K562 (cell line): Measurements from ENCODE around the gene CRY2. TPM values are rescaled to one million over a fixed set of nuclear protein-coding genes. Genes with fewer than 3 reads are reported as not detected.

Experiments used
- DACH1 ChIP-seq: fragments of 450-650 bp; IDR thresholded peaks from 2 replicates; pipeline ENCODE4 v1.6.1; 2018; ENCODE audit not compliant: partially characterized antibody
- GABPB1 ChIP-seq: sonication (generic); formaldehyde crosslinking; IDR thresholded peaks from 2 replicates; pipeline ENCODE4 v1.8.0; 2022; ENCODE audit warnings: mild to moderate bottlenecking, missing genetic modification reagents
- HIVEP1 ChIP-seq: fragments of 250-450 bp; sonication (Bioruptor Pico); IDR thresholded peaks from 2 replicates; pipeline ENCODE4 v1.4.0; 2020; ENCODE audit warnings: mild to moderate bottlenecking
- L3MBTL2 ChIP-seq: fragments of 450-650 bp; IDR thresholded peaks from 2 replicates; pipeline ENCODE4 v1.6.1; 2016; ENCODE audit warnings: mild to moderate bottlenecking, moderate library complexity
- MAX ChIP-seq: sonication (generic); formaldehyde crosslinking; IDR thresholded peaks from 2 replicates; pipeline ENCODE4 v1.9.0; 2022; ENCODE audit warnings: mild to moderate bottlenecking, missing genetic modification reagents
- MCM3 ChIP-seq: fragments of 450-650 bp; IDR thresholded peaks from 2 replicates; pipeline ENCODE4 v1.6.1; 2016
- MXI1 ChIP-seq: IDR thresholded peaks from 2 replicates; pipeline ENCODE4 v1.6.1; 2011; ENCODE audit warnings: low read depth, mild to moderate bottlenecking, improper control_type of control experiment, low read length
- MYNN ChIP-seq, 2 experiments: sonication (generic); formaldehyde crosslinking in 1 of 2; IDR thresholded peaks; 2 replicates each; pipeline versions ENCODE4 v1.5.0 to v1.6.1; 2016 to 2020; ENCODE audit warnings: antibody characterized with exemption in 1 of 2, missing genetic modification reagents in 1 of 2
- NR4A1 ChIP-seq, 2 experiments: fragments of 250-450 bp in 1 of 2; fragments of 450-650 bp in 1 of 2; sonication (Bioruptor Pico) in 1 of 2; IDR thresholded peaks; 2 replicates each; pipeline versions ENCODE4 v1.4.0 to v1.6.1; 2016 to 2020; ENCODE audit warnings: mild to moderate bottlenecking in 2 of 2, missing compliant biosample characterization in 1 of 2, missing genetic modification characterization in 1 of 2, moderate library complexity in 1 of 2
- PHB2 ChIP-seq: fragments of 450-650 bp; IDR thresholded peaks from 2 replicates; pipeline ENCODE4 v1.6.1; 2017; ENCODE audit warnings: low read depth
- POLR2H ChIP-seq: IDR thresholded peaks from 2 replicates; pipeline ENCODE4 v1.6.1; 2016; ENCODE audit warnings: missing genetic modification characterization, low read depth, mild to moderate bottlenecking, control low read depth, missing compliant biosample characterization, moderate library complexity
- TBP ChIP-seq: optimal IDR thresholded peaks from 2 replicates; pipeline ENCODE3; 2011; ENCODE audit warnings: low read depth, low read length, improper control_type of control experiment
- TCF7L2 ChIP-seq: fragments of 150-350 bp; IDR thresholded peaks from 2 replicates; pipeline ENCODE4 v1.6.1; 2016; ENCODE audit warnings: low read depth, mild to moderate bottlenecking, low read length, moderate library complexity
- VEZF1 ChIP-seq: fragments of 200-800 bp; sonication (Bioruptor generic); IDR thresholded peaks from 2 replicates; pipeline ENCODE4 v1.6.1; 2017; ENCODE audit warnings: missing genetic modification characterization, missing compliant biosample characterization
- ZBTB17 ChIP-seq: fragments of 450-650 bp; formaldehyde crosslinking; IDR thresholded peaks from 2 replicates; pipeline ENCODE4 v1.4.0; 2020; ENCODE audit warnings: mild to moderate bottlenecking
- polyA plus RNA-seq, 8 experiments: library from polyadenylated mRNA; depleted of rRNA in 4 of 8; stranded (reverse) in 5 of 8; unstranded in 3 of 8; fragments of >200 nt; fragmentation: Nextera tagmentation in 2 of 8; fragmentation: Illumina TruSeq in 1 of 8; extraction: Ambion mirVana in 2 of 8; extraction: Trizol in 1 of 8; gene quantifications; 2 replicates each; pipeline versions ENCODE4 v1.2.1 to v1.2.3, GENCODE V29; 2011 to 2014; ENCODE audit warnings: inconsistent platforms in 1 of 8, missing spikeins in 1 of 8
- total RNA-seq, 7 experiments: library from RNA; depleted of rRNA in 6 of 7; stranded (reverse); fragments of >200 nt in 6 of 7; fragmentation: Illumina TruSeq in 2 of 7; extraction: Trizol in 2 of 7; gene quantifications; 2 replicates each; pipeline versions ENCODE4 v1.2.1 to v1.2.3, GENCODE V29; 2011 to 2021; ENCODE audit warnings: low replicate concordance in 1 of 7
- TF ChIP-seq, protein P1 (sequence below): sonication (generic); formaldehyde crosslinking; IDR thresholded peaks from 2 replicates; pipeline ENCODE4 v1.8.0; 2022; ENCODE audit warnings: mild to moderate bottlenecking, missing genetic modification reagents
- TF ChIP-seq, protein P2 (sequence below), 2 experiments: fragments of 450-650 bp in 1 of 2; sonication (generic) in 1 of 2; formaldehyde crosslinking in 1 of 2; IDR thresholded peaks in 1 of 2; conservative IDR thresholded peaks in 1 of 2; 2 replicates each; pipeline versions ENCODE4 v1.6.1 to v1.8.1; 2016 to 2023; ENCODE audit warnings: mild to moderate bottlenecking in 2 of 2, moderate library complexity in 2 of 2, inconsistent platforms in 1 of 2, missing genetic modification reagents in 1 of 2
- TF ChIP-seq, protein P3 (sequence below), 2 experiments: fragments of 150-350 bp in 1 of 2; IDR thresholded peaks; 2 replicates each; pipeline ENCODE4 v1.6.1; 2012 to 2016; ENCODE audit warnings: low read depth in 2 of 2, low read length in 2 of 2, mild to moderate bottlenecking in 1 of 2, moderate library complexity in 1 of 2

The CRY2 gene
- total and polyA plus RNA-seq, 9 of the 15 experiments (the other 6 are each of a cell fraction or from before 2014, with no cell fraction given): 2.3 to 23.9 (median 14.8) TPM

DNA sequence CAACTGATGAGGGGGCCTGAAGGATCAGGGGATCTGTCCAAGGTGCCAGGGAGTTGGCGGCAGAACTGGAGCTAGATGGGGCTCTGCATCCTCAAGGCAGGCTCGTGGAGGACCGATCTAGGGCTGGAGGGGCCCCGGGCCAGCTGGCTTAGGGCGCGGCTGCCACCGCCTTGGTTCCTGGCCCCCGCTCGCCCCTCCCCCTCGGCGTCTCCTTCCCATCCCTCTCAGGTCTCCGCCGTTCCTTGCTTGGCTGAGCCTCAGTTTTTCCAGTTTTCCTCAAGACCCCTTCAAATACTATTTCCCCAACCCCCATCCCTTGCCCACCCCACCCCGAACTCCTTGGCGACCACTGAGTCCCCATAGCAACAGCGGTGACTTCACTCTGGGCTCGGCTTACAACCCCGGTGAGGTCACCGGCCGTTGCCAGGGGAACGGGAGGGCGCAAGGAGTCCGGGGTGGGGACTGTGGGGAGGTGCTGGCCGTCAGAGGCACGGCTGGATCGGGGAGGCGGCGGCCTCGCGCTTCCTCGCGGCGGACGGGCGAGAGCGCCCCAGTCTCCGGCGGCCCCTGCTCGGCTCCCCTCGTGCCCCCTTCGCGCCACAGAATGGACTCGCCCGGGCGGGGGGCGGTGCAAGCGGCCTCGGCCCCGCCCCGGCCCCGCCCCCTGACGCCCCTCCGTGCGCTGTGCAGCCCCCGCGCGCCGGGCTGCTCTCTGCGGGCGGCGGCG lies 52.3 kb downstream of the CRY2 start (continued):
- TF ChIP-seq, protein P1, sequence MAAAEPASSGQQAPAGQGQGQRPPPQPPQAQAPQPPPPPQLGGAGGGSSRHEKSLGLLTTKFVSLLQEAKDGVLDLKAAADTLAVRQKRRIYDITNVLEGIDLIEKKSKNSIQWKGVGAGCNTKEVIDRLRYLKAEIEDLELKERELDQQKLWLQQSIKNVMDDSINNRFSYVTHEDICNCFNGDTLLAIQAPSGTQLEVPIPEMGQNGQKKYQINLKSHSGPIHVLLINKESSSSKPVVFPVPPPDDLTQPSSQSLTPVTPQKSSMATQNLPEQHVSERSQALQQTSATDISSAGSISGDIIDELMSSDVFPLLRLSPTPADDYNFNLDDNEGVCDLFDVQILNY (CRISPR knock-in tag): no peak
- TF ChIP-seq, protein P2, sequence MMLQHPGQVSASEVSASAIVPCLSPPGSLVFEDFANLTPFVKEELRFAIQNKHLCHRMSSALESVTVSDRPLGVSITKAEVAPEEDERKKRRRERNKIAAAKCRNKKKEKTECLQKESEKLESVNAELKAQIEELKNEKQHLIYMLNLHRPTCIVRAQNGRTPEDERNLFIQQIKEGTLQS (IDR thresholded peaks at IDR 0.05): peak; percentile 99
- TF ChIP-seq, protein P2 (CRISPR knock-in tag; conservative IDR thresholded peaks at IDR 0.05): peak; percentile 92
- TF ChIP-seq VEZF1 (peak; percentile 63), TCF7L2 (peak; percentile 92), HIVEP1 (CRISPR knock-in tag) (no peak), ZBTB17 (CRISPR knock-in tag) (peak; percentile 96), DACH1 (peak; percentile 25), MAX (CRISPR knock-in tag) (peak; percentile 16; the same call in 1 of the 2 replicates), TBP (peak; percentile 38), GABPB1 (peak; percentile 64), MYNN (IDR thresholded peaks at IDR 0.05) (peak; percentile 91), MYNN (CRISPR knock-in tag; IDR thresholded peaks at IDR 0.05) (no peak), PHB2 (no peak), MXI1 (peak; percentile 95), L3MBTL2 (no peak), POLR2H (no peak), MCM3 (no peak), NR4A1 (CRISPR knock-in tag; IDR thresholded peaks at IDR 0.05) (0 out of 2 replicates have a peak, but pooled peaks have one; percentile 26), NR4A1 (tag; IDR thresholded peaks at IDR 0.05) (no peak)
- TF ChIP-seq, protein P3, sequence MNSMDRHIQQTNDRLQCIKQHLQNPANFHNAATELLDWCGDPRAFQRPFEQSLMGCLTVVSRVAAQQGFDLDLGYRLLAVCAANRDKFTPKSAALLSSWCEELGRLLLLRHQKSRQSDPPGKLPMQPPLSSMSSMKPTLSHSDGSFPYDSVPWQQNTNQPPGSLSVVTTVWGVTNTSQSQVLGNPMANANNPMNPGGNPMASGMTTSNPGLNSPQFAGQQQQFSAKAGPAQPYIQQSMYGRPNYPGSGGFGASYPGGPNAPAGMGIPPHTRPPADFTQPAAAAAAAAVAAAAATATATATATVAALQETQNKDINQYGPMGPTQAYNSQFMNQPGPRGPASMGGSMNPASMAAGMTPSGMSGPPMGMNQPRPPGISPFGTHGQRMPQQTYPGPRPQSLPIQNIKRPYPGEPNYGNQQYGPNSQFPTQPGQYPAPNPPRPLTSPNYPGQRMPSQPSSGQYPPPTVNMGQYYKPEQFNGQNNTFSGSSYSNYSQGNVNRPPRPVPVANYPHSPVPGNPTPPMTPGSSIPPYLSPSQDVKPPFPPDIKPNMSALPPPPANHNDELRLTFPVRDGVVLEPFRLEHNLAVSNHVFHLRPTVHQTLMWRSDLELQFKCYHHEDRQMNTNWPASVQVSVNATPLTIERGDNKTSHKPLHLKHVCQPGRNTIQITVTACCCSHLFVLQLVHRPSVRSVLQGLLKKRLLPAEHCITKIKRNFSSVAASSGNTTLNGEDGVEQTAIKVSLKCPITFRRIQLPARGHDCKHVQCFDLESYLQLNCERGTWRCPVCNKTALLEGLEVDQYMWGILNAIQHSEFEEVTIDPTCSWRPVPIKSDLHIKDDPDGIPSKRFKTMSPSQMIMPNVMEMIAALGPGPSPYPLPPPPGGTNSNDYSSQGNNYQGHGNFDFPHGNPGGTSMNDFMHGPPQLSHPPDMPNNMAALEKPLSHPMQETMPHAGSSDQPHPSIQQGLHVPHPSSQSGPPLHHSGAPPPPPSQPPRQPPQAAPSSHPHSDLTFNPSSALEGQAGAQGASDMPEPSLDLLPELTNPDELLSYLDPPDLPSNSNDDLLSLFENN (IDR thresholded peaks at IDR 0.05; ENCODE audit: low read depth in 2 of 2, low read length in 2 of 2): peak in 1 of 2 experiments; percentile 61; a peak in 1 of 4 replicates
